IPS-15b (cell line): Measurements from ENCODE around the gene NEURL1B.
"Not testable (repeated sequence)": the region's sequence is repeated elsewhere in the genome, so short reads cannot be mapped to it uniquely, and the experiment has no call there.

Experiments
- H3K27me3 ChIP-seq: one replicate; pipeline ENCODE4 v1.6.1; 2013; ENCODE audit warnings: low read length; ENCODE audit not compliant: control insufficient read depth, insufficient read depth
- H3K36me3 ChIP-seq: one replicate; pipeline ENCODE4 v1.6.1; 2013; ENCODE audit warnings: low read length; ENCODE audit not compliant: control insufficient read depth, insufficient read depth
- H3K4me1 ChIP-seq: one replicate; pipeline ENCODE4 v1.6.1; 2013; ENCODE audit warnings: mild to moderate bottlenecking, low read length; ENCODE audit not compliant: control insufficient read depth, insufficient read depth
- H3K4me3 ChIP-seq: one replicate; pipeline ENCODE4 v1.5.1; 2013; ENCODE audit warnings: low read depth, low read length
- H3K9ac ChIP-seq: one replicate; pipeline ENCODE4 v1.6.1; 2013; ENCODE audit warnings: low read depth, mild to moderate bottlenecking, low read length
- H3K9me3 ChIP-seq: one replicate; pipeline ENCODE4 v1.6.1; 2013; ENCODE audit warnings: mild to moderate bottlenecking, low read length; ENCODE audit not compliant: control insufficient read depth, insufficient read depth

The NEURL1B gene

GRCh38 chr5:172672681-172673080 lies 31.6 kb downstream of the NEURL1B start:
- Histone ChIP-seq H3K9me3 (no peaks in the 10 kb centered on the region), H3K36me3 (no peaks in the 10 kb centered on the region), H3K4me1 (no peaks in the 10 kb centered on the region), H3K4me3 (no peak overlapping the region), H3K9ac (no peak overlapping the region), H3K27me3 (no peaks in the 10 kb centered on the region)

GRCh38 chr5:172674155-172674554 lies 33.1 kb downstream of the NEURL1B start:
- Histone ChIP-seq H3K9me3 (no peaks in the 10 kb centered on the region), H3K9ac (no peak overlapping the region), H3K36me3 (no peaks in the 10 kb centered on the region), H3K4me1 (no peaks in the 10 kb centered on the region), H3K4me3 (no peak overlapping the region), H3K27me3 (no peaks in the 10 kb centered on the region)

GRCh38 chr5:172676914-172677475 lies 35.9 kb downstream of the NEURL1B start:
- H3K4me1 ChIP-seq: no peaks in the 10 kb centered on the region
- H3K9me3 ChIP-seq: no peaks in the 10 kb centered on the region
- H3K4me3 ChIP-seq: no peak overlapping the region
- no peaks in the 10 kb centered on the region for H3K27me3 ChIP-seq
- no peaks in the 10 kb centered on the region for H3K36me3 ChIP-seq
- no peak overlapping the region for H3K9ac ChIP-seq

GRCh38 chr5:172678362-172678874 lies 37.4 kb downstream of the NEURL1B start:
- not testable (repeated sequence) for H3K9me3 ChIP-seq

GRCh38 chr5:172678902-172679301 lies 37.8 kb downstream of the NEURL1B start:
- Histone ChIP-seq H3K9ac (no peak overlapping the region), H3K4me3 (no peak overlapping the region), H3K9me3 (no peaks in the 10 kb centered on the region), H3K36me3 (no peaks in the 10 kb centered on the region), H3K27me3 (peaks cover 7% of the 10 kb centered on the region), H3K4me1 (no peaks in the 10 kb centered on the region)

More at GRCh38 chr5:172678362-172678874, 37.4 kb downstream of the NEURL1B start:
- H3K27me3 ChIP-seq, H3K4me3 ChIP-seq, H3K4me1 ChIP-seq, H3K9ac ChIP-seq, H3K36me3 ChIP-seq: not testable (repeated sequence)

- Histone ChIP-seq H3K4me1 (peaks cover 3% of the 10 kb centered on the region), H3K9ac (no peak overlapping the region), H3K27me3 (peaks cover 12% of the 10 kb centered on the region), H3K4me3 (no peak overlapping the region), H3K36me3 (no peaks in the 10 kb centered on the region), H3K9me3 (no peaks in the 10 kb centered on the region)
Observed at GRCh38 chr5:172679628-172680212, 38.7 kb downstream of the NEURL1B start.

- Histone ChIP-seq H3K4me3 (no peak overlapping the region), H3K36me3 (no peaks in the 10 kb centered on the region), H3K9me3 (no peaks in the 10 kb centered on the region), H3K27me3 (peaks cover 18% of the 10 kb centered on the region), H3K9ac (no peak overlapping the region), H3K4me1 (peaks cover 3% of the 10 kb centered on the region)
Observed at GRCh38 chr5:172680921-172681320, 39.9 kb downstream of the NEURL1B start.

- peaks cover 3% of the 10 kb centered on the region for H3K4me1 ChIP-seq
- H3K9ac ChIP-seq: no peak overlapping the region
- H3K27me3 ChIP-seq: peaks cover 18% of the 10 kb centered on the region
- no peaks in the 10 kb centered on the region for H3K36me3 ChIP-seq
- no peaks in the 10 kb centered on the region for H3K9me3 ChIP-seq
- no peak overlapping the region for H3K4me3 ChIP-seq
Observed at GRCh38 chr5:172681421-172681820, 40.4 kb downstream of the NEURL1B start.

GRCh38 chr5:172683264-172683644 lies 42.2 kb downstream of the NEURL1B start:
- Histone ChIP-seq H3K9me3 (no peaks in the 10 kb centered on the region), H3K36me3 (no peaks in the 10 kb centered on the region), H3K9ac (no peak overlapping the region), H3K4me3 (no peak overlapping the region), H3K4me1 (peaks cover 3% of the 10 kb centered on the region), H3K27me3 (peaks cover 18% of the 10 kb centered on the region)

- Histone ChIP-seq H3K27me3 (peaks cover 18% of the 10 kb centered on the region), H3K36me3 (no peaks in the 10 kb centered on the region), H3K4me3 (peak overlapping the region; percentile 28), H3K4me1 (peaks cover 3% of the 10 kb centered on the region), H3K9me3 (no peaks in the 10 kb centered on the region), H3K9ac (no peak overlapping the region)
Observed at GRCh38 chr5:172683645-172684471, 42.8 kb downstream of the NEURL1B start.

GRCh38 chr5:172685091-172685490 lies 44.0 kb downstream of the NEURL1B start:
- H3K36me3 ChIP-seq: no peaks in the 10 kb centered on the region
- H3K4me1 ChIP-seq: peaks cover 3% of the 10 kb centered on the region
- no peak overlapping the region for H3K4me3 ChIP-seq
- no peaks in the 10 kb centered on the region for H3K9me3 ChIP-seq
- H3K9ac ChIP-seq: no peak overlapping the region
- H3K27me3 ChIP-seq: peaks cover 18% of the 10 kb centered on the region

- H3K9ac ChIP-seq: no peak overlapping the region
- no peaks in the 10 kb centered on the region for H3K9me3 ChIP-seq
- no peak overlapping the region for H3K4me3 ChIP-seq
- peaks cover 3% of the 10 kb centered on the region for H3K4me1 ChIP-seq
- peaks cover 18% of the 10 kb centered on the region for H3K27me3 ChIP-seq
- no peaks in the 10 kb centered on the region for H3K36me3 ChIP-seq
Observed at GRCh38 chr5:172686111-172686510, 45.0 kb downstream of the NEURL1B start.
